Karpas-422 (cell line): Measurements from ENCODE around the gene FBXO21. TPM values are rescaled to one million over a fixed set of nuclear protein-coding genes. Genes with fewer than 3 reads are reported as not detected.

Source experiments
- DNase-seq: peaks from one replicate; pipeline ENCODE4 v3.0.0-alpha.2; 2015
- H2AFZ ChIP-seq: fragments of 200-600 bp; sonication (generic); 2 replicates; pipeline ENCODE4 v1.6.1; 2014; ENCODE audit warnings: antibody characterized with exemption, low read length, mixed read lengths
- H3K27ac ChIP-seq: fragments of 200-600 bp; sonication (generic); 2 replicates; pipeline ENCODE4 v1.5.1; 2014; ENCODE audit warnings: mild to moderate bottlenecking, low read length, moderate library complexity
- H3K27me3 ChIP-seq: fragments of 200-600 bp; sonication (generic); 2 replicates; pipeline ENCODE4 v1.6.1; 2014; ENCODE audit warnings: low read length, mixed read lengths
- H3K36me3 ChIP-seq: fragments of 200-600 bp; sonication (generic); 2 replicates; pipeline ENCODE4 v1.6.1; 2014; ENCODE audit warnings: low read length, mixed read lengths; ENCODE audit not compliant: insufficient read depth
- H3K4me1 ChIP-seq: fragments of 200-600 bp; sonication (generic); 2 replicates; pipeline ENCODE4 v1.6.1; 2014; ENCODE audit warnings: mild to moderate bottlenecking, low read length, mixed read lengths
- H3K4me2 ChIP-seq: fragments of 200-600 bp; sonication (generic); 2 replicates; pipeline ENCODE4 v1.6.1; 2014; ENCODE audit warnings: low read length, low read depth, mild to moderate bottlenecking; ENCODE audit not compliant: poor library complexity, severe bottlenecking
- H3K4me3 ChIP-seq: fragments of 200-600 bp; sonication (generic); 2 replicates; pipeline ENCODE4 v1.5.1; 2014; ENCODE audit warnings: mild to moderate bottlenecking, antibody characterized with exemption, low read length, mixed read lengths
- H3K79me2 ChIP-seq: fragments of 200-600 bp; sonication (generic); 2 replicates; pipeline ENCODE4 v1.6.1; 2014; ENCODE audit warnings: mild to moderate bottlenecking, low read length, mixed read lengths
- H3K9ac ChIP-seq: fragments of 200-600 bp; sonication (generic); 2 replicates; pipeline ENCODE4 v1.6.0; 2014; ENCODE audit warnings: low read length
- H3K9me2 ChIP-seq: fragments of 200-600 bp; sonication (generic), shearing (Covaris generic); replicated peaks from 2 replicates; pipeline ENCODE4 v1.6.0; 2014; ENCODE audit warnings: mild to moderate bottlenecking, low read length, moderate library complexity; ENCODE audit not compliant: insufficient read depth
- H3K9me3 ChIP-seq: fragments of 300-700, 200-600 bp; sonication (generic); 2 replicates; pipeline ENCODE4 v1.6.1; 2014; ENCODE audit warnings: low read length, mixed read lengths
- H4K20me1 ChIP-seq: fragments of 200-600 bp; sonication (generic); 2 replicates; pipeline ENCODE4 v1.6.1; 2014; ENCODE audit warnings: mild to moderate bottlenecking, antibody characterized with exemption, low read length, low read depth; ENCODE audit not compliant: insufficient read depth
- total RNA-seq: library from RNA; depleted of rRNA; stranded (reverse); fragments of >200 nt; shearing (Covaris generic); gene quantifications from 2 replicates; pipeline ENCODE4 v1.2.3, GENCODE V29; 2014; ENCODE audit warnings: low replicate concordance

FBXO21 gene
- total RNA-seq, 1 experiment from 2014 or later = 32.7 TPM

DNA sequence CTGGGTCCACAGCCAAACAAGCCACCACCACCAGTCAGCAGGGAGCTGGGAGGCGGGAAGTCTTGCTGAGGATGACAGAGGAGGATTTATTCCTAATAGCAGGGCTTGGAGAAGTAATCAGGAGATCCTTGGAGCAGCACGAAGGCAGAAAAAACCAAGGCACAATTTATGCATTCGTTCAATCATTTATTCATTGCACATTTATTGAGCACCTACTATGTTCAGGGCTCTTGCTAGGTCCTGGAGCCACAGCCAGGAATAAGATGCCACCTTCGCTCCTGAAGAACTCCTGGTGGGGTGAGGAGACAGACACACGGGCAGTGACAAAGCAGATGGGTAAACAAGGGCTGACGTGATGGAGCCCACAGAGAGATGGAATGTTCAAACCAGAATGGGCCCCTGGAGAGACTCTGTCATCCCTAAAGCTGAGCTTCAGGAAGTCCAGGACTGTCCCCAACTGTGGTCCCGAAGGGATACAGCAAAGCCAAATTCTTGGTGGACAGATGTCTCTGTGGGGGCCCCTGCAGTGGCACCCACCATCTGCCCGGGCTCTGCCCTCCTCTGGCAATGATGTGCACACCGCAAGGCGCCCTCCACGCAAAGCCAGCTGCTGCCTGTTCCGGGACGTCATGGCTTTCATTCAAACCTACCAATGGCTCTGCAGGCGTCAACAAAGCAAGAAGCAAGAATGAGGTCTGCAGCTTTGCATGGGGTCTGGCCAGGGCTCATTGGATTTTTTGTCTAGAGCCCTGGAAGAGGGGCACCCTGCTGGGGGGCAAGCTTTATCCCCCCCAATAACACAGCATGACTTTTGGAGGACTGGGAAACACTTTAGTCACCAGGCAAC lies 88.1 kb downstream of the FBXO21 start:
- no peak overlapping the region for H3K9ac ChIP-seq
- peaks cover 19% of the 10 kb centered on the region for H3K79me2 ChIP-seq
- no peaks in the 10 kb centered on the region for H3K36me3 ChIP-seq
- no peaks in the 10 kb centered on the region for H3K9me3 ChIP-seq
- peaks cover 7% of the 10 kb centered on the region for H4K20me1 ChIP-seq
- no peaks in the 10 kb centered on the region for H3K9me2 ChIP-seq
- no peak overlapping the region for H2AFZ ChIP-seq
- H3K4me2 ChIP-seq = no peak overlapping the region
- DNase-seq = no peak
- no peaks in the 10 kb centered on the region for H3K27me3 ChIP-seq
- H3K4me1 ChIP-seq = peaks cover 42% of the 10 kb centered on the region
- no peak overlapping the region for H3K4me3 ChIP-seq
- H3K27ac ChIP-seq = no peak overlapping the region

DNA sequence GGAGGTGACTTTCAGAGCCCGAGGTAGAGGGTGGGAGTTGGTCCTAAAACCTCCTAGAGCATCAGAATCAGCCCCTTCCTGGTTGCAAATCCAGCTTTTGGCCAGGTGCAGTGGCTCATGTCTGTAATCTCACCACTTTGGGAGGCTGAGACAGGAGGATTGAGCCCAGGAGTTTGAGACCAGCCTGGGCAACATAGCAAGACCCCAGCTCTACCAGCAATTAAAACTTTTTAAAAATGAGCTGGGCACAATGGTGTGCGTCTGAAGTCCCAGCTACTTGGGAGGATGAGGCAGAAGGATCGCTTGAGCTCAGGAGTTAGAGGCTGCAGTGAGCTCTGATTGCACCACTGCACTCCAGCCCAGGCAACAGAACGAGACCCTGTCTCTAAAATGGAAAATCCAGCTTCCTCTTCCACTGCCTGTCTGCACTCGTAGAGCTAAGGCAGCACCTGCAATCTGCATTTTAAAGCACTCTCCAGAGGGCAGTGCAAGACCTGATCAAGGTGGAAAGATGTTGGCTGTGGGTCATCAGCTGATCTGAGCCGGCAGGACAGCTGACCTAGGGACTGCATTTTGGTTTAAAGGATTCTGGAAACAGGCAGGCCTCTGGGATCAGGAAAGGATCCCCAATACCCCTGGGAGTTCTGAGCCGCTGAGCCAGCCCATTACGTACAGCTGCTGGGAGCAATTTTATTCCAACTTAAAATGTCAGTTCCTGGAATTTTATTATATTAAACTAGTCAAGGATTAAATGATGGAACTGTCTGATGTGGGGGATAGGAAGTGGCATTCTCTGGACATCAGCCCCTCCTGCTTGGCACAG lies 89.2 kb downstream of the FBXO21 start:
- Histone ChIP-seq H3K4me1 (peaks cover 47% of the 10 kb centered on the region), H3K79me2 (peaks cover 31% of the 10 kb centered on the region), H3K27ac (no peak overlapping the region), H3K9me3 (no peaks in the 10 kb centered on the region), H4K20me1 (peaks cover 14% of the 10 kb centered on the region), H3K4me3 (no peak overlapping the region), H3K36me3 (peaks cover 3% of the 10 kb centered on the region; the same call in 1 of the 2 replicates), H3K9ac (no peak overlapping the region), H3K27me3 (no peaks in the 10 kb centered on the region), H3K4me2 (no peak overlapping the region), H2AFZ (no peak overlapping the region), H3K9me2 (no peaks in the 10 kb centered on the region)
- DNase-seq = peak; percentile 79

DNA sequence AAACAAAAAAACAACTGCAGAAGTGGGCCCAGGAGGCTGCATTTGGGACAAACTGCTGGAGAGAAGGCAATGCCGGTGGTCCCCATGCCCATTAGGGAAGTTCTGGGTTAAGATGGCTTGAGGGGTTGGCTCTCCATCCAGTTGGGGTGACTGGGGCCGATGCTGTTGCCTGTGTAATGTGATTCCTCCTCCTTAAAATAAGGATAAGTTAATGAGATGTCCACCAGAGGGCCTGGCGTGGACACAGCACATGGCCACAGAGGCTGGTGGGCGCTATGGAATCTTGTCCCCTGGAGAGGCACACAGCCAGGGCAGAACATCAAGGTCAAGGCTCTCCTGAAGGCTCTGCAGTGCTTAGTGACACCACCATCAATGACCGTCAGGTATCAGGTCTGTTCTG lies 90.0 kb downstream of the FBXO21 start:
- Histone ChIP-seq H3K27me3 (no peaks in the 10 kb centered on the region), H2AFZ (no peak overlapping the region), H3K4me2 (no peak overlapping the region), H3K4me1 (peaks cover 47% of the 10 kb centered on the region), H3K79me2 (peaks cover 39% of the 10 kb centered on the region), H4K20me1 (peaks cover 19% of the 10 kb centered on the region), H3K36me3 (peaks cover 6% of the 10 kb centered on the region; the same call in 1 of the 2 replicates), H3K4me3 (no peak overlapping the region), H3K9ac (no peak overlapping the region), H3K9me2 (no peaks in the 10 kb centered on the region), H3K27ac (no peak overlapping the region), H3K9me3 (no peaks in the 10 kb centered on the region)
- no peak for DNase-seq

GRCh38 chr12:117098361-117099217 lies 91.7 kb downstream of the FBXO21 start:
- H3K9me2 ChIP-seq = no peaks in the 10 kb centered on the region
- no peaks in the 10 kb centered on the region for H3K9me3 ChIP-seq
- DNase-seq = peak; percentile 77
- H2AFZ ChIP-seq = no peak overlapping the region
- H3K27ac ChIP-seq = peak overlapping the region; percentile 73
- H3K4me2 ChIP-seq = peak overlapping the region; percentile 68
- peaks cover 53% of the 10 kb centered on the region for H3K79me2 ChIP-seq
- no peaks in the 10 kb centered on the region for H3K27me3 ChIP-seq
- peaks cover 19% of the 10 kb centered on the region for H4K20me1 ChIP-seq
- H3K9ac ChIP-seq = peak overlapping the region; percentile 78
- peaks cover 47% of the 10 kb centered on the region for H3K4me1 ChIP-seq
- peak overlapping the region; percentile 80 for H3K4me3 ChIP-seq
- H3K36me3 ChIP-seq = peaks cover 6% of the 10 kb centered on the region; the same call in 1 of the 2 replicates

DNA sequence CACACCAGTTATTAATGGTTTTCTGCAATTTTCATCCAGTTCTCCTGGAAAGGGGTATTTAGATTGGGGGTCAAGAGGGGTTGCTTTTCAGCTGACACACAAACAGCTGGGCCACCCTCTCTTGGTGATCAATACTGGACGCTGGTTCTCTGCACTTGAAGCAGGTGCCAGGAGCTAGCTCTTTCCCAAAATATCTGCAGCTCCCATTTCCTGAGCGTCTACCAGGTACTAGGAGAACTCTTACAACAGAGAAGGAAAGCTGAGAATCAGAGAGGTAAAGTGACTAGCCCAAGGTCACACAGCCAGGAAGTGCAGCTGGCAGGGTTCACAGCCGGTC lies 92.3 kb downstream of the FBXO21 start:
- Histone ChIP-seq H3K4me2 (peak overlapping the region; percentile 68), H3K9me3 (no peaks in the 10 kb centered on the region), H3K27me3 (no peaks in the 10 kb centered on the region), H3K79me2 (peaks cover 59% of the 10 kb centered on the region), H3K27ac (peak overlapping the region; percentile 73), H3K9me2 (no peaks in the 10 kb centered on the region), H3K9ac (peak overlapping the region; percentile 78), H3K4me3 (peak overlapping the region; percentile 80), H2AFZ (no peak overlapping the region), H3K4me1 (peaks cover 47% of the 10 kb centered on the region), H3K36me3 (peaks cover 6% of the 10 kb centered on the region), H4K20me1 (peaks cover 19% of the 10 kb centered on the region)
- peak; percentile 52 for DNase-seq

GRCh38 chr12:117097159-117097558 lies 93.1 kb downstream of the FBXO21 start:
- Histone ChIP-seq H3K9me3 (no peaks in the 10 kb centered on the region), H3K27me3 (no peaks in the 10 kb centered on the region), H3K4me1 (peaks cover 47% of the 10 kb centered on the region), H3K36me3 (peaks cover 6% of the 10 kb centered on the region), H3K4me2 (peak overlapping the region; percentile 68), H4K20me1 (peaks cover 19% of the 10 kb centered on the region), H3K9me2 (no peaks in the 10 kb centered on the region), H2AFZ (no peak overlapping the region), H3K4me3 (peak overlapping the region; percentile 80), H3K9ac (peak overlapping the region; percentile 78), H3K27ac (peak overlapping the region; percentile 73), H3K79me2 (peaks cover 67% of the 10 kb centered on the region)
- DNase-seq = no peak

GRCh38 chr12:117096501-117097042 lies 93.7 kb downstream of the FBXO21 start:
- H3K9me2 ChIP-seq = no peaks in the 10 kb centered on the region
- no peak for DNase-seq
- H3K4me2 ChIP-seq = no peak overlapping the region
- H3K27ac ChIP-seq = no peak overlapping the region
- H3K27me3 ChIP-seq = no peaks in the 10 kb centered on the region
- peaks cover 6% of the 10 kb centered on the region for H3K36me3 ChIP-seq
- no peak overlapping the region for H3K9ac ChIP-seq
- no peaks in the 10 kb centered on the region for H3K9me3 ChIP-seq
- H3K4me3 ChIP-seq = no peak overlapping the region
- no peak overlapping the region for H2AFZ ChIP-seq
- H3K79me2 ChIP-seq = peaks cover 73% of the 10 kb centered on the region
- peaks cover 19% of the 10 kb centered on the region for H4K20me1 ChIP-seq
- peaks cover 43% of the 10 kb centered on the region for H3K4me1 ChIP-seq
